ENCODE data around the gene ABTB1.
"Not testable (repeated sequence)": the region's sequence is repeated elsewhere in the genome, so short reads cannot be mapped to it uniquely, and the experiment has no call there.

The ABTB1 gene

DNA sequence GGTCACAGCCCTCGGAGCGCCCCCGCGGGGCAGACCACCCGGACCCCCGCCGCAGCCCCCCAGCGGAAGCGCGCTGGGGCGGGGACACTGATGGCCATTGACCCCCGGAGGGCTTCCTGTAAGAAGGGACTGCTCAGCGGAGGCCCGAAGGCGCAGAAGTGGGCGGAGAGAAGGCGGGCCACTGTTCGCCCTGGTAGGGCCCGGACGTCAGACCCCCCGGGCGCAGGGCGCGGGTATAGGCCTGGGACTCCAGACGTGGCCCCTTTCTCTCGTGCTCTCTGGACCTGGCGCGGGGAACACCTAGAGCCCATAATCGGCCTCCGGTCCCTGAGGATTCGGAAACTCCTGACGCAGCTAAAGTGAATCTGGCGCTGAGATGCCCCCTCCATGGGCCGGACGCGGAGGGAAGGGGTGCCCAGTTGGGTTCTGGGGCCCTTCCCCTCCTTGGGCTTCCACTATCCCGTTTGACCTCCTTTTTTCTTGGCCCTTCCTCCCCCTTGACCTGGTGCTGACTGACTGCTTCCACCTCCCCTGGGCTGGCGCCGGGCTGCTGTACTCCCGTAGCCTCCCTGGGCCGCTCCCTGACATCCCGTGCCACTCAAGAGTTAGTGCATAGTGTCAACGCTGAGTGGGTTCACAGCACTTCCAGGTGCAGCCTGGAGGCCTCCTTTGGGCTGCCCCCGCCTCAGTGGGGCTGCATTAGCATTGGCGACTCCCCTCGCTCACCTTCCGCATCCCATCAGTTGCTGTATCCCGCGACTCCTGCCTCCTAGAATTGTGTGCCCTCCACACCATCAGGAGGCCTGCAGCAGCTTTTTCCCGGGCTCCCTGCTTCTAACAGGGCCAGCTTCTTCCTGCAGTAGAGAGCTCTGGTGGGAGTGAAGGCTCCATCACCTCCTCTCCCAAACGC lies 694 bp downstream of the ABTB1 start:
- DNase-seq, result no peak

GRCh38 chr3:127674101-127674721 lies 1.5 kb downstream of the ABTB1 start:
- DNase-seq, result no peak

DNA sequence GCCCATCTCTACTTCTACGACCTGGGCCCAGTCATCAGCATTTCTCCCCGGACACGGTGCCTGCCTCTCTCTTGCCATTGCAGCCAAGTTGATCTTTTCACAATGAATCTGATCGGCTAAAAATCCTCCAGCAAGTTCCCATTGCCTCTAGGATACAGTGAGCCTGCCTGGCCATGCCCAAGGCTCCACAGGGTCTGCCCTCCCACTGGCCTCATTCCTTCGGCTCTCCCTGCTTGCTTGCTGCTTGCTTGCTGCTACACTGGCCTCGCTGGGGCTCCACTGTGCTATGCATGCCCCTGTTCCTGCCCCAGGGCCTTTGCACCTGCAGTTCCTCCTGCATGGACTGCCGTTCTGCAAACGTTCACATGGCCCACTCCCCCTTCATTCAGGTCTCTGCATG lies 2.0 kb downstream of the ABTB1 start:
- no peak for DNase-seq

DNA sequence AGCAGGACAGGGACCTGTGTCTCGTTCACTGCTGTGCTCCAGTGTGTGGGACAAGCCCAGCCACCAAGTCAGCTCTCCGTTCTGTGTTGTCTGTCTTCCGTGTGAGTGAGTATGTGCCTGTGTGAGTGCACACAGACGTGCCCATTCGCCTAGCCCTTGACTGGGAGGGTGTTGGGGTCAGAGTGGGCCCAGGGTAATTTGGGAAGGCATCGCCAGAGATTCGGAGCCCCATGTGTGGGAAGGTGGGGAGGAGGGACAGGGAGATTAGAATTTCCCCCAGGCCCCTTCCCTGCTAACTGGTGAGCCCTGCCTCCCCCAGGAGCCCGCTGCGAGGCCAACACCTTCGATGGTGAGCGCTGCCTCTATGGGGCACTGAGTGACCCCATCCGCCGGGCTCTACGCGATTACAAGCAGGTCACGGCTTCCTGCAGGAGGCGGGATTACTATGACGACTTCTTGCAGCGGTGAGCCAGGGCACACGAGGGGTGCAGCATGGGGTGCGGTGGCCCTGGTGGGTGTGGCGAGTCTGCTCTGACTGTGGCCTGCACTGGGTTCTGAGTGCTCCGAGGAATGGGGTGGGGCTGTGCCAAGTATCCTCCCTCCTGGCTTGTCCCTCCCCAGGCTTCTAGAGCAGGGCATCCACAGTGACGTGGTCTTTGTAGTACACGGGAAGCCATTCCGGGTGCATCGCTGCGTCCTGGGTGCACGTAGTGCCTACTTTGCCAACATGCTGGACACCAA lies 3.1 kb downstream of the ABTB1 start:
- DNase-seq, result no peak

DNA sequence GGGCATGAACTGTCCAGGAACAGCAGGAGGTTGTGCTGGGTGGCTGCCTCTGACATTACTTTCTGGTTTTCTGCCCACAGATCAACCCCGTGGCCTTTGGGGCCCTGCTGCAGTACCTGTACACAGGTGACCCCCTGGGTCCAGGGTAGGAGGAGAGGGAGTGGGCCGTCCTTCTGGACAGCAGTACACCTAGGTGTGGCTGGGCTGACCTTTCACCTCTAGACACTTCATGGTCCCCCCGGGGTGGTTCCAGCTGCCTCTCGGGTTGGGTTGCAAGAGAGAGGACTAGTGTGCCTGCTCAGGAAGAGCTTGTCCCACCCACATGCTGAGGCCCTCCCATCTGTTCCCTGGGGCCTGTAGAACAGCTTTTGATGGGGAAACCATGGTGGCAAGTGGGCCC lies 3.7 kb downstream of the ABTB1 start:
- DNase-seq, result no peak

DNA sequence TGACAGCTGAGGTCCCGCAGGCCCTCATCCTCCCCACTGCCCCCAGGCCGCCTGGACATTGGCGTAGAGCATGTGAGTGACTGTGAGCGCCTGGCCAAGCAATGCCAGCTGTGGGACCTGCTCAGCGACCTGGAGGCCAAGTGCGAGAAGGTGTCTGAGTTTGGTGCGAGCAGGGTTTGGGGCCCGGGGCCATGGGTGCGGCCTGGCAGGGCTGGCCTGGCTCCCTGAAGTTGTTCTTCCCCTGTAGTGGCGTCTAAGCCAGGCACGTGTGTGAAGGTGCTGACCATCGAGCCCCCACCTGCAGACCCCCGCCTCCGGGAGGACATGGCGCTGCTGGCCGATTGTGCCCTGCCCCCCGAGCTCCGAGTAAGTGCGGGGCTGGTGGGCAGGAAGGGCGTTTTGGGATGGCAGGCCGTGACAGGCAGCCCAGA lies 4.2 kb downstream of the ABTB1 start:
- no peak for DNase-seq

GRCh38 chr3:127677541-127678314 lies 5.0 kb downstream of the ABTB1 start:
- DNase-seq, result no peak

GRCh38 chr3:127678315-127678599 lies 5.5 kb downstream of the ABTB1 start:
- no peak for DNase-seq

GRCh38 chr3:127678611-127679533 lies 6.1 kb downstream of the ABTB1 start:
- DNase-seq, result no peak

- no peak for DNase-seq
These were observed 6.9 kb downstream of the ABTB1 start for GRCh38 chr3:127679534-127680145.

DNA sequence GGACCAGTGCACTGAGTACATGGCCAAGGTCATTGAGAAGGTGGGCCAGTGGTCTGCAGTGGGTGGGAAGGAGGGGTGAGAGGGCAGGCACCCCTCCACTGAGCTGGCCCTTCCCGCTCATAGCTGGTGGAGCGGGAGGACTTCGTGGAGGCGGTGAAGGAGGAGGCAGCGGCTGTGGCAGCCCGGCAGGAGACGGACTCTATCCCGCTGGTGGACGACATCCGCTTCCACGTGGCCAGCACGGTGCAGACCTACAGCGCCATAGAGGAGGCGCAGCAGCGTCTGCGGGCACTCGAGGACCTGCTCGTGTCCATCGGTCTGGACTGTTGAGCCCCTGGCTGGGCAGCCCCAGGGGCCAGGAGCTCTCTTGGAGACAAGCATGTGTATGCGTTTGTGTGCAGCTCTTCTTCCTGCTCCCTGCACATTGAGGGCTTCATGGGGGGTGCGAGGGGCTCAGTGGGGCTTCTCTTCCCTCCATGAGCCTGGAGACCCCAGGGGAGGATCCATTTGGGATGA lies 7.5 kb downstream of the ABTB1 start:
- no peak for DNase-seq

GRCh38 chr3:127680798-127681221 lies 8.1 kb downstream of the ABTB1 start:
- DNase-seq, result no peak

- not testable (repeated sequence) for DNase-seq
These were observed 9.4 kb downstream of the ABTB1 start for GRCh38 chr3:127682175-127682554.

- DNase-seq, result no peak
These were observed 9.8 kb downstream of the ABTB1 start for GRCh38 chr3:127682561-127682960.

- DNase-seq, result no peak
These were observed 12.3 kb downstream of the ABTB1 start for GRCh38 chr3:127684871-127685707.

DNA sequence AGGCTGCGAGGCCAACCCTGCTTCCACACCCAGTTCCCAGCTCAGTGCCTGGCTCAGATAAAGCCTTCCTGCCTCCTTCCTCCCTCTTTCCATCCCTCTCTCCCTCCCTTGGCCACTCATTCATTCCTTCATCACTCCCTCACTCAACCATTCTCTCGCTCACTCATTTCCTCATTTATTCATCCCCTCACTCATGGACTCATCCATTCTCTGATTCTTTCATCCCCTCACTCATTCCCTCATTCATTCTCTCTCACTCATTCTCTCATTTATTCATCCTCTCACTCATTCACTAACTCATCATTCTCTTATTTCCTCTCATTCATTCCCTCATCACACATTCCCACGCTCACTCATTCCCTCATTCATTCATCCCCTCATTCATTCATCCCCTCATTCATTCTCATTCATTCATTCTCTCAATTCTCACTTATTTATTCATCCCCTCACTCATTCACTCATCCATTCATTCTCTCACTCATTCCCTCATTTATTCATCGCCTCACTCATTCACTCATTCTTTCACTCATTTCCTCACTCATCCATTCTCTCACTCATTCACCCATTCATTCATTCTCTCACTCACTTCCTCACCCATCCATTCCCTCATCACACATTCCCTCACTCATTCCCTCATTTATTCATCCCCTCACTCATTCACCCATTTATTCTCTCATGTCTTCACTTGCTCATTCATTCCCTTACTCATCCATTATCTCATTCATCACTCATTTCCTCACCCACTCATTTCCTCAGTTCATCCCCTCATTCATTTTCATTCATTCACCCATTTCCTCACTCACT lies 13.2 kb downstream of the ABTB1 start:
- no peak for DNase-seq

GRCh38 chr3:127686512-127686894 lies 13.8 kb downstream of the ABTB1 start:
- DNase-seq, result no peak

- DNase-seq, result no peak
These were observed 14.5 kb downstream of the ABTB1 start for GRCh38 chr3:127687228-127687737.

DNA sequence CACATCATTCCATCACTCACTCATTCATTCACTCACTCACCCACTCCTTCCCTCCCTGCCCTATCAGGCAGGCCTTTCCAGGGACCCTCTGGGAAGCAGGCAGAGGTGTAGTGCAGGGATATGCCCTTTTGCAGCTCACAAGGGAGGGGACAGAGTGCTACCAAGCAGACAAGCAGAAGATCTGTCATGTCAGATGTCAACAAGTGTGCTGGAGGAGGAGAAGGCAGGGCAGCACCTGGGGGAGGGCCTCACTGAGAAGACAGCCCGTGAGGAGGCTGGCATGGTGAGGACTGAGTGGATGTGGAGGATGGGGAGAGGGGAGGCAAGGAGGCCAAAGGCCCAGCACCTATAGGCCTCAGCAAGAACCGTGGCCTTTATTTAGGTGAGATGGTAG lies 15.3 kb downstream of the ABTB1 start:
- no peak for DNase-seq
